Liver (tissue), 9 donors: ENCODE data around the gene SHOC2. TPM values are rescaled to one million over a fixed set of nuclear protein-coding genes. Genes with fewer than 3 reads are reported as not detected.

Source experiments
- DNase-seq: peaks from one replicate; pipeline ENCODE4 v3.0.0-alpha.2; 2017; ENCODE audit warnings: low spot score
- H3K27ac ChIP-seq, 2 donors: one replicate each; pipeline ENCODE4 v1.7.0; 2013; ENCODE audit warnings: inconsistent platforms in 2 of 2, low read length in 2 of 2, control low read depth in 1 of 2, low read depth in 1 of 2, mild to moderate bottlenecking in 1 of 2
- H3K27me3 ChIP-seq, 4 donors: one replicate each; pipeline versions ENCODE4 v1.6.1 to v1.7.0; 2013; ENCODE audit warnings: low read length in 3 of 4, inconsistent platforms in 1 of 4, mild to moderate bottlenecking in 1 of 4, moderate library complexity in 1 of 4; ENCODE audit not compliant: control insufficient read depth in 4 of 4, insufficient read depth in 4 of 4
- H3K36me3 ChIP-seq, 4 donors: one replicate each; pipeline versions ENCODE4 v1.6.1 to v1.7.0; 2013; ENCODE audit warnings: low read length in 3 of 4, mild to moderate bottlenecking in 3 of 4, low read depth in 1 of 4, moderate library complexity in 1 of 4; ENCODE audit not compliant: control insufficient read depth in 4 of 4, insufficient read depth in 3 of 4
- H3K4me1 ChIP-seq, 4 donors: one replicate each; pipeline versions ENCODE4 v1.6.1 to v1.7.0; 2013; ENCODE audit warnings: low read length in 3 of 4, mild to moderate bottlenecking in 3 of 4, moderate library complexity in 1 of 4; ENCODE audit not compliant: control insufficient read depth in 4 of 4, insufficient read depth in 4 of 4
- H3K4me3 ChIP-seq, 3 donors: one replicate each; pipeline versions ENCODE4 v1.6.1 to v1.7.0; 2013; ENCODE audit warnings: low read length in 3 of 3, control low read depth in 1 of 3, low read depth in 1 of 3, mild to moderate bottlenecking in 1 of 3
- H3K9ac ChIP-seq, 2 donors: one replicate each; pipeline ENCODE4 v1.7.0; 2013; ENCODE audit warnings: low read length in 2 of 2, mild to moderate bottlenecking in 2 of 2, moderate library complexity in 2 of 2, control low read depth in 1 of 2, low read depth in 1 of 2
- H3K9me3 ChIP-seq, 4 donors: one replicate each; pipeline versions ENCODE4 v1.6.1 to v1.7.0; 2013; ENCODE audit warnings: low read length in 3 of 4; ENCODE audit not compliant: control insufficient read depth in 4 of 4
- CTCF ChIP-seq: fragments of 150-350 bp; IDR thresholded peaks from 2 replicates; pipeline ENCODE4 v1.5.1; 2017; ENCODE audit warnings: improper control_type of control experiment, low read depth, low read length; ENCODE audit not compliant: missing input control
- EGR1 ChIP-seq, 2 donors: IDR thresholded peaks; 2 replicates each; pipeline ENCODE4 v1.6.1; 2016 to 2018; ENCODE audit warnings: antibody characterized with exemption in 2 of 2, low read depth in 2 of 2
- FOXA1 ChIP-seq: IDR thresholded peaks from 2 replicates; pipeline ENCODE4 v1.6.1; 2016; ENCODE audit warnings: antibody characterized with exemption
- FOXA2 ChIP-seq: IDR thresholded peaks from 2 replicates; pipeline ENCODE4 v1.6.1; 2016; ENCODE audit warnings: antibody characterized with exemption
- GABPA ChIP-seq, 2 donors: IDR thresholded peaks in 1 of 2; conservative IDR thresholded peaks in 1 of 2; 2 replicates each; pipeline ENCODE4 v1.6.1; 2016; ENCODE audit warnings: antibody characterized with exemption in 2 of 2, mild to moderate bottlenecking in 1 of 2, moderate library complexity in 1 of 2
- HNF4A ChIP-seq, 2 donors: conservative IDR thresholded peaks; 2 replicates each; pipeline ENCODE4 v1.6.1; 2016; ENCODE audit warnings: antibody characterized with exemption in 2 of 2, mild to moderate bottlenecking in 2 of 2
- HNF4G ChIP-seq: IDR thresholded peaks from 2 replicates; pipeline ENCODE4 v1.6.1; 2016; ENCODE audit warnings: antibody characterized with exemption
- JUND ChIP-seq, 2 donors: IDR thresholded peaks; 2 replicates each; pipeline ENCODE4 v1.6.1; 2016; ENCODE audit warnings: antibody characterized with exemption in 2 of 2
- NR2F2 ChIP-seq: IDR thresholded peaks from 2 replicates; pipeline ENCODE4 v1.6.1; 2016; ENCODE audit warnings: antibody characterized with exemption
- RAD21 ChIP-seq, 2 donors: IDR thresholded peaks; 2 replicates each; pipeline ENCODE4 v1.6.1; 2016; ENCODE audit warnings: antibody characterized with exemption in 2 of 2, mild to moderate bottlenecking in 2 of 2
- RXRA ChIP-seq, 2 donors: IDR thresholded peaks; 2 replicates each; pipeline ENCODE4 v1.6.1; 2017 to 2018; ENCODE audit warnings: antibody characterized with exemption in 2 of 2, mild to moderate bottlenecking in 1 of 2
- SP1 ChIP-seq: IDR thresholded peaks from 2 replicates; pipeline ENCODE4 v1.6.1; 2018; ENCODE audit warnings: antibody characterized with exemption, mild to moderate bottlenecking
- TAF1 ChIP-seq: conservative IDR thresholded peaks from 2 replicates; pipeline ENCODE4 v1.6.1; 2016; ENCODE audit warnings: antibody characterized with exemption, mild to moderate bottlenecking
- YY1 ChIP-seq: IDR thresholded peaks from 2 replicates; pipeline ENCODE4 v1.6.1; 2016; ENCODE audit warnings: antibody characterized with exemption, mild to moderate bottlenecking
- ZBTB33 ChIP-seq: IDR thresholded peaks from 2 replicates; pipeline ENCODE4 v1.6.1; 2016; ENCODE audit warnings: antibody characterized with exemption
- WGBS: extraction: QIAGEN DNeasy Blood & Tissue Kit; methylation state at CpG from one replicate; pipeline ENCODE4 v1.1.7; 2013; 5-methylcytosine and 5-hydroxymethylcytosine counted together
- polyA plus RNA-seq, 2 donors: library from polyadenylated mRNA; stranded (reverse) in 1 of 2; unstranded in 1 of 2; fragments of 200-250 nt in 1 of 2; fragments of >200 nt in 1 of 2; fragmentation: Nextera tagmentation in 1 of 2; extraction: Ambion mirVana in 1 of 2; gene quantifications; one replicate each; pipeline versions ENCODE4 v1.2.1 to v1.2.3, GENCODE V29; 2013 to 2015
- total RNA-seq, 2 donors: library from RNA; depleted of rRNA; stranded (reverse); fragments of >200 nt; gene quantifications; one replicate each; pipeline ENCODE4 v1.2.3, GENCODE V29; 2014
- TF ChIP-seq, protein P1 (sequence below): IDR thresholded peaks from 2 replicates; pipeline ENCODE4 v1.6.1; 2016; ENCODE audit warnings: antibody characterized with exemption
- TF ChIP-seq, protein P2 (sequence below): IDR thresholded peaks from 2 replicates; pipeline ENCODE4 v1.6.1; 2016; ENCODE audit warnings: antibody characterized with exemption, mild to moderate bottlenecking
- TF ChIP-seq, protein P3 (sequence below): IDR thresholded peaks from 2 replicates; pipeline ENCODE4 v1.6.1; 2016; ENCODE audit warnings: antibody characterized with exemption
- donor health status: healthy.
- donor health status: healthy.
- donor health status: healthy.
- donor health status: healthy.
- donor health status: healthy.

Gene SHOC2
- total and polyA plus RNA-seq, 4 donors, result 7.8 to 33.7 (median 17.9) TPM

- peaks cover 0 to 12% (median 6%) of the 10 kb centered on the region in 4 donors for H3K4me1 ChIP-seq
- no peak overlapping the region for H3K9ac ChIP-seq
- DNase-seq, result no peak
Observed at GRCh38 chr10:110893559-110894179, 25.7 kb upstream of the SHOC2 start.

More at GRCh38 chr10:110893559-110894179, 25.7 kb upstream of the SHOC2 start:
- Histone ChIP-seq H3K27ac (no peak overlapping the region), H3K27me3 (no peaks in the 10 kb centered on the region), H3K4me3 (no peak overlapping the region), H3K36me3 (peaks cover 0 to 40% (median 20%) of the 10 kb centered on the region in 4 donors), H3K9me3 (no peaks in the 10 kb centered on the region)
- TF ChIP-seq TAF1 (no peak), JUND (IDR thresholded peaks at IDR 0.05) (no peak), HNF4G (no peak), HNF4A (conservative IDR thresholded peaks at IDR 0.05) (peak in 1 of 2 donors; percentile 15), ZBTB33 (no peak), FOXA1 (no peak), EGR1 (IDR thresholded peaks at IDR 0.05; ENCODE audit: low read depth in 2 of 2) (no peak), RAD21 (IDR thresholded peaks at IDR 0.05) (peak; percentile 88 to 90), SP1 (no peak), NR2F2 (no peak), YY1 (peak; percentile 18), RXRA (IDR thresholded peaks at IDR 0.05) (no peak), FOXA2 (no peak), CTCF (peak; percentile 61), GABPA (IDR thresholded peaks at IDR 0.05 in 1 of 2, conservative IDR thresholded peaks at IDR 0.05 in 1 of 2) (no peak)
- TF ChIP-seq, protein P1, sequence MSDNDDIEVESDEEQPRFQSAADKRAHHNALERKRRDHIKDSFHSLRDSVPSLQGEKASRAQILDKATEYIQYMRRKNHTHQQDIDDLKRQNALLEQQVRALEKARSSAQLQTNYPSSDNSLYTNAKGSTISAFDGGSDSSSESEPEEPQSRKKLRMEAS, result no peak
- TF ChIP-seq, protein P2, sequence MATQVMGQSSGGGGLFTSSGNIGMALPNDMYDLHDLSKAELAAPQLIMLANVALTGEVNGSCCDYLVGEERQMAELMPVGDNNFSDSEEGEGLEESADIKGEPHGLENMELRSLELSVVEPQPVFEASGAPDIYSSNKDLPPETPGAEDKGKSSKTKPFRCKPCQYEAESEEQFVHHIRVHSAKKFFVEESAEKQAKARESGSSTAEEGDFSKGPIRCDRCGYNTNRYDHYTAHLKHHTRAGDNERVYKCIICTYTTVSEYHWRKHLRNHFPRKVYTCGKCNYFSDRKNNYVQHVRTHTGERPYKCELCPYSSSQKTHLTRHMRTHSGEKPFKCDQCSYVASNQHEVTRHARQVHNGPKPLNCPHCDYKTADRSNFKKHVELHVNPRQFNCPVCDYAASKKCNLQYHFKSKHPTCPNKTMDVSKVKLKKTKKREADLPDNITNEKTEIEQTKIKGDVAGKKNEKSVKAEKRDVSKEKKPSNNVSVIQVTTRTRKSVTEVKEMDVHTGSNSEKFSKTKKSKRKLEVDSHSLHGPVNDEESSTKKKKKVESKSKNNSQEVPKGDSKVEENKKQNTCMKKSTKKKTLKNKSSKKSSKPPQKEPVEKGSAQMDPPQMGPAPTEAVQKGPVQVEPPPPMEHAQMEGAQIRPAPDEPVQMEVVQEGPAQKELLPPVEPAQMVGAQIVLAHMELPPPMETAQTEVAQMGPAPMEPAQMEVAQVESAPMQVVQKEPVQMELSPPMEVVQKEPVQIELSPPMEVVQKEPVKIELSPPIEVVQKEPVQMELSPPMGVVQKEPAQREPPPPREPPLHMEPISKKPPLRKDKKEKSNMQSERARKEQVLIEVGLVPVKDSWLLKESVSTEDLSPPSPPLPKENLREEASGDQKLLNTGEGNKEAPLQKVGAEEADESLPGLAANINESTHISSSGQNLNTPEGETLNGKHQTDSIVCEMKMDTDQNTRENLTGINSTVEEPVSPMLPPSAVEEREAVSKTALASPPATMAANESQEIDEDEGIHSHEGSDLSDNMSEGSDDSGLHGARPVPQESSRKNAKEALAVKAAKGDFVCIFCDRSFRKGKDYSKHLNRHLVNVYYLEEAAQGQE, result no peak
- TF ChIP-seq, protein P3, sequence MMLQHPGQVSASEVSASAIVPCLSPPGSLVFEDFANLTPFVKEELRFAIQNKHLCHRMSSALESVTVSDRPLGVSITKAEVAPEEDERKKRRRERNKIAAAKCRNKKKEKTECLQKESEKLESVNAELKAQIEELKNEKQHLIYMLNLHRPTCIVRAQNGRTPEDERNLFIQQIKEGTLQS, result no peak
- WGBS, result 32% methylated on average over 4 of the region's 4 CpGs
